Pancreas (tissue), 10 donors: ENCODE results near the gene RUNX1. TPM values are rescaled to one million over a fixed set of nuclear protein-coding genes. Genes with fewer than 3 reads are reported as not detected.

ENCODE experiments used
- ATAC-seq, 4 donors: fragments of 200-7000 bp; cut with Tn5 transposase; one replicate each; pipeline versions ENCODE4 v1.8.0 to v1.9.1; 2020; ENCODE audit warnings: mild to moderate bottlenecking in 4 of 4, moderate library complexity in 4 of 4
- DNase-seq, 6 donors: peaks; one replicate each; pipeline ENCODE4 v3.0.0-alpha.2; 2020
- FAIRE-seq: peaks from 2 replicates; lab custom pipeline; 2012; peaks lifted over from hg19 to GRCh38; lab: Jason Lieb, UNC
- H3K27ac ChIP-seq, 4 donors: fragments of 200-600 bp; sonication (generic); 1 replicate in 3 of 4; 2 replicates in 1 of 4; pipeline versions ENCODE4 v1.5.0 to v1.8.0; 2020
- H3K27me3 ChIP-seq, 4 donors: fragments of 200-600 bp; one replicate each; pipeline ENCODE4 v1.8.0; 2021
- H3K36me3 ChIP-seq, 3 donors: fragments of 200-600 bp; sonication (generic) in 1 of 3; one replicate each; pipeline versions ENCODE4 v1.5.0 to v1.8.0; 2020 to 2021
- H3K4me1 ChIP-seq, 3 donors: fragments of 200-600 bp; one replicate each; pipeline ENCODE4 v1.8.0; 2021
- H3K4me3 ChIP-seq, 4 donors: fragments of 200-600 bp; sonication (generic) in 2 of 4; one replicate each; pipeline versions ENCODE4 v1.5.0 to v1.8.0; 2020 to 2021
- H3K9me3 ChIP-seq, 4 donors: fragments of 200-600 bp; one replicate each; pipeline ENCODE4 v1.8.0; 2021
- WGBS, 2 donors: extraction: QIAGEN DNeasy Blood & Tissue Kit; methylation state at CpG; one replicate each; pipeline ENCODE4 v1.1.7; 2013; 5-methylcytosine and 5-hydroxymethylcytosine counted together
- intact Hi-C, 3 donors: fragments of 100-400 bp; cut with DNase I; formaldehyde crosslinking; loops; one replicate each; pipeline versions ENCODE4 v1.11.1 to v1.14.2; 2022
- polyA plus RNA-seq, 2 donors: library from polyadenylated mRNA; stranded (reverse); fragments of 200-250 nt; gene quantifications; one replicate each; pipeline ENCODE4 v1.2.3, GENCODE V29; 2013
- total RNA-seq, 6 donors: library from RNA; stranded (reverse); fragmentation: NEBNext Ultra II Directional in 4 of 6; extraction: Animal tissue kit (Norgen Biotek cat#: 25700) in 4 of 6; gene quantifications; one replicate each; pipeline versions ENCODE4 v1.2.1 to v1.2.4, GENCODE V29; 2021 to 2023
- TF ChIP-seq, protein P1 (sequence below), 4 donors: fragments of 200-600 bp; sonication (generic) in 3 of 4; IDR thresholded peaks; one replicate each; pipeline versions ENCODE4 v1.5.0 to v1.8.0; 2021; ENCODE audit warnings: antibody characterized with exemption in 4 of 4
- donor health status: healthy with polysubstance abuse.
- donor health status: DM: no; HTN: no; CAD: no; lungs with moderate emphysema.
- donor health status: DM: no; HTN: no; CAD: no.
- donor health status: control.
- donor health status: control.
- donor health status: Bipolar disorder and iron deficiency.
- donor health status: DM: yes; HTN: yes; CAD: no.
- donor health status: DM: no; HTN: no; CAD: no.
- donor health status: DM: no; HTN: no; CAD: no.
- donor health status: DM: yes; HTN: yes; CAD: no.

The RUNX1 gene
- total and polyA plus RNA-seq, 8 donors: 2.1 to 38.2 (median 4.5) TPM

DNA sequence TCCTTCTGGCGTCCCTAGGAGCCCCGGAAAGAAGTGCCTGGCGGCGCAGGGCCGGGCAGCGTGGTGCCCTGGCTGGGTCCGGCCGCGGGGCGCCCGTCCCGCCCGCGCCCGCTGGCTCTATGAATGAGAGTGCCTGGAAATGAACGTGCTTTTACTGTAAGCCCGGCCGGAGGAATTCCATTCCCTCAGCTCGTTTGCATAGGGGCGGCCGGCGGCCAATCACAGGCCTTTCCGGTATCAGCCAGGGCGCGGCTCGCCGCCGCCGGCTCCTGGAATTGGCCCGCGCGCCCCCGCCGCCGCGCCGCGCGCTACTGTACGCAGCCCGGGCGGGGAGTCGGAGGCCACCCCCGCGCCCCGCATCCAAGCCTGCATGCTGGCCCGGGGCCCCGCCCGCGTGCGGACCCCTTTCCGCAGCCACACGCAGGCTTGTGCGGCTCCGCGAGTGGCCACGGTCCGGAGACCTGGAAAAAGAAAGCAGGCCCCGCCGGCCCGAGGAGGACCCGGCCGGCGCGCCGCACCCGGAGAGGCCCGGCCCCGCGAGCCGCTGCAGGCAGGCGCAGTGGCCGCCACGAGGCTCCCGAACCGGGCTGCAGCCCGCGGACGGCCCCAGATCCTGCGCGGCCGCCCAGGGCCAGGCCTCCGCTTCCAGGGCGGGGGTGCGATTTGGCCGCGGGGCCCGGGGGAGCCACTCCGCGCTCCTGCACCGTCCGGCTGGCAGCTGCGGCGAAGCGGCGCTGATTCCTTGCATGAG, 160.4 kb downstream of the RUNX1 start:
- H3K4me1 ChIP-seq: peaks cover 0 to 7% (median 7%) of the 10 kb centered on the region in 3 donors
- H3K9me3 ChIP-seq: no peaks in the 10 kb centered on the region
- H3K27me3 ChIP-seq: peaks cover 0 to 40% (median 15%) of the 10 kb centered on the region in 4 donors
- TF ChIP-seq, protein P1, sequence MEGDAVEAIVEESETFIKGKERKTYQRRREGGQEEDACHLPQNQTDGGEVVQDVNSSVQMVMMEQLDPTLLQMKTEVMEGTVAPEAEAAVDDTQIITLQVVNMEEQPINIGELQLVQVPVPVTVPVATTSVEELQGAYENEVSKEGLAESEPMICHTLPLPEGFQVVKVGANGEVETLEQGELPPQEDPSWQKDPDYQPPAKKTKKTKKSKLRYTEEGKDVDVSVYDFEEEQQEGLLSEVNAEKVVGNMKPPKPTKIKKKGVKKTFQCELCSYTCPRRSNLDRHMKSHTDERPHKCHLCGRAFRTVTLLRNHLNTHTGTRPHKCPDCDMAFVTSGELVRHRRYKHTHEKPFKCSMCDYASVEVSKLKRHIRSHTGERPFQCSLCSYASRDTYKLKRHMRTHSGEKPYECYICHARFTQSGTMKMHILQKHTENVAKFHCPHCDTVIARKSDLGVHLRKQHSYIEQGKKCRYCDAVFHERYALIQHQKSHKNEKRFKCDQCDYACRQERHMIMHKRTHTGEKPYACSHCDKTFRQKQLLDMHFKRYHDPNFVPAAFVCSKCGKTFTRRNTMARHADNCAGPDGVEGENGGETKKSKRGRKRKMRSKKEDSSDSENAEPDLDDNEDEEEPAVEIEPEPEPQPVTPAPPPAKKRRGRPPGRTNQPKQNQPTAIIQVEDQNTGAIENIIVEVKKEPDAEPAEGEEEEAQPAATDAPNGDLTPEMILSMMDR (IDR thresholded peaks at IDR 0.05): no peak
- DNase-seq (peak; percentile 90 to 96 (median 94)), FAIRE-seq (no peak), ATAC-seq (peak; percentile 74 to 86 (median 82))
- peak overlapping the region; percentile 74 to 91 (median 86) for H3K27ac ChIP-seq
- peak overlapping the region; percentile 68 to 79 (median 72) for H3K4me3 ChIP-seq
- no peaks in the 10 kb centered on the region for H3K36me3 ChIP-seq
- 0 to 1% methylated on average over 62 to 96 of the region's 96 CpGs for WGBS, 2 donors
- intact Hi-C loops: loop anchor here in 1 of 3 donors (10.0 kb wide), 1 partner anchor 144 kb away; no protein-coding TSS in a partner anchor

- intact Hi-C loops: loop anchor here in 1 of 3 donors (10.0 kb wide), 1 partner anchor 143 kb away; no protein-coding TSS in a partner anchor
- ATAC-seq (peak; percentile 38 to 70 (median 46)), FAIRE-seq (no peak), DNase-seq (peak; percentile 61 to 83 (median 73))
- Histone ChIP-seq H3K36me3 (no peaks in the 10 kb centered on the region), H3K4me1 (peaks cover 0 to 7% (median 7%) of the 10 kb centered on the region in 3 donors), H3K4me3 (peak overlapping the region; percentile 68 to 79 (median 72)), H3K9me3 (no peaks in the 10 kb centered on the region), H3K27ac (peak overlapping the region; percentile 47 to 91 (median 86)), H3K27me3 (peaks cover 0 to 33% (median 12%) of the 10 kb centered on the region in 4 donors)
- 1% methylated on average over 40 of the region's 40 CpGs for WGBS, 2 donors
- TF ChIP-seq, protein P1 (IDR thresholded peaks at IDR 0.05): no peak
Observed at GRCh38 chr21:34887725-34888568, 161.2 kb downstream of the RUNX1 start.

GRCh38 chr21:34887105-34887442, 162.0 kb downstream of the RUNX1 start:
- Histone ChIP-seq H3K4me3 (peak overlapping the region; percentile 29 to 73 (median 70)), H3K36me3 (no peaks in the 10 kb centered on the region), H3K27me3 (peaks cover 0 to 24% (median 7%) of the 10 kb centered on the region in 4 donors), H3K9me3 (no peaks in the 10 kb centered on the region), H3K27ac (peak overlapping the region in 3 of 4 donors; percentile 39 to 91 (median 89)), H3K4me1 (peaks cover 0 to 7% (median 7%) of the 10 kb centered on the region in 3 donors)
- FAIRE-seq (no peak), DNase-seq (peak in 1 of 6 donors; percentile 23), ATAC-seq (no peak)
- intact Hi-C loops: loop anchor here in 1 of 3 donors (10.0 kb wide), 1 partner anchor 142 kb away; no protein-coding TSS in a partner anchor
- 1 to 2% methylated on average over 14 to 15 of the region's 15 CpGs for WGBS, 2 donors
- TF ChIP-seq, protein P1 (IDR thresholded peaks at IDR 0.05): no peak

GRCh38 chr21:34886240-34887104, 162.6 kb downstream of the RUNX1 start:
- Histone ChIP-seq H3K27ac (peak overlapping the region in 3 of 4 donors; percentile 39 to 91 (median 68)), H3K36me3 (no peaks in the 10 kb centered on the region), H3K27me3 (peaks cover 0 to 21% (median 2%) of the 10 kb centered on the region in 4 donors), H3K4me3 (peak overlapping the region; percentile 29 to 71 (median 62)), H3K4me1 (peaks cover 0 to 7% (median 7%) of the 10 kb centered on the region in 3 donors), H3K9me3 (no peaks in the 10 kb centered on the region)
- 2 to 3% methylated on average over 56 of the region's 56 CpGs for WGBS, 2 donors
- TF ChIP-seq, protein P1 (IDR thresholded peaks at IDR 0.05): no peak
- FAIRE-seq (no peak), DNase-seq (peak in 5 of 6 donors; percentile 26 to 74 (median 35)), ATAC-seq (no peak)
- intact Hi-C loops: loop anchor here in 1 of 3 donors (10.0 kb wide), 1 partner anchor 142 kb away; no protein-coding TSS in a partner anchor
